HG03060 (cell line): ENCODE measurements around the gene ADGRL2.

Experiments
- ATAC-seq: cut with Tn5 transposase; IDR thresholded peaks from one replicate; pipeline ENCODE4 v1.9.1; 2021; ENCODE audit warnings: low read depth, moderate number of reproducible peaks; ENCODE audit not compliant: unreplicated experiment

The ADGRL2 gene

DNA sequence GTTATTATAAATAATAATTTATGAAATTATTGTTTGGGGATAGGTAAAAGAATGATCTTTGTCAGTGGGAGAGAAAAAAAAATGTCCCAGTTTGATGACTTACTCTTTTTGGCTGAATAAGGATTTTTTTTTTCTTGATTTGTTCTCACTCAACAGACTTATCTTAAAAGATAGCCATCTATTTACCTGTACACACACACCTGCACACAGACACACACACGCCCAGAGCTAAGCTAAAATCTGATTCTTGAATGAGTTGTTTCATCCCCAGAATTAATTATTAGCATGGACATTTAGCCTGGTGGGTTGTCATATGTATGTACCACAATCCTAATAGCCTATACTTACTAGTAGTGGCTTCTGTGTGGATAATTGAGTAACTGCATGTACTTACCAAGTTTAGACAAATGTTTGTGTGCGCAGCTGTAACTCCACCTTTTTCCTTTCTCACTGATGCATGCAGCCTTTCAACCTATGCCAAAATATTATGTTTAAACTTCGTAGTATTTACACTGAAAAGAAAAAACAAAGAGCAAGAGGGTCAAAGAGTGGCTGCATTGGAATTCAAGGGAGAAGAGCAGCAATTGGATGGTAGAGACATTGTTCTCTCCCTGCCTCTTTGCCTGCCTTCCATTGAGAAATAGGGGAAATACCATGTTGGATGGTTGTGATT, 174.3 kb downstream of the ADGRL2 start:
- ATAC-seq = no peak

DNA sequence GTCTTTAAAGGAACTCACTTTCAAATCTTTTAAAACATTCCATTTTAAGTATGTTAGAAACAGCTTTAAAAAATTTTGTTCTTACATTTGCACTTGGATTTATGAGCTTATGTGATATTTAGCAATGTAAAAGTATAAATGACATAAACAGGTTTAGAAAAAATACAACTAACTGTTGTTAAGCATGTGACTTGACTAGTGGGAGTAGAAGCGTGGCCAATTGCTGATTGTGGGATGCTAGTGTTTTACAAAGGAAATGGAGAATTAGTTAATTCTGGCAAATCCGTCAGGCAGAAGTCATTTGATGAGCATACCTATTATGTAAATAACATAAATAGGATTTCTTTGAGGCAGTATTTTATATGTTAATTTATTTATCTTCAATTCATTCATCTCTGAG, 175.8 kb downstream of the ADGRL2 start:
- no peak for ATAC-seq

DNA sequence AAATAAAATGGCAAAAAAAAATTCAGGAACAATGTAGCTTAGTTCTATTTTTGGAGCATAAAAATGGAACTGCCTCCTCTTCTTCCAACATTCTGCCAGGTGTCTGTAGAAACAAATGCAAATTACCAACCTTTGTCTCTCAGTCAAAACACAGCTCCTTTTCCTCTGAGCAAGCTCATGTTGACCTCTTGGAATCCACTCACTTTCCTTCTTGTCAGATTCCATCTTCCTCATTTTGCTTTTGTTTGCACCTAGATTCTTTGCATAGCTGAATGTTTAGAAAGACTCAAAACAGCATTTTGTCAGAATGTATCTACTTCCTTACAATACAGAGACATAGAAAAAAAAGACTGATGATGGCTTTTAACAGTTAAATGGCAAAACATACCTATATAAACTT, 178.2 kb downstream of the ADGRL2 start:
- ATAC-seq = no peak

DNA sequence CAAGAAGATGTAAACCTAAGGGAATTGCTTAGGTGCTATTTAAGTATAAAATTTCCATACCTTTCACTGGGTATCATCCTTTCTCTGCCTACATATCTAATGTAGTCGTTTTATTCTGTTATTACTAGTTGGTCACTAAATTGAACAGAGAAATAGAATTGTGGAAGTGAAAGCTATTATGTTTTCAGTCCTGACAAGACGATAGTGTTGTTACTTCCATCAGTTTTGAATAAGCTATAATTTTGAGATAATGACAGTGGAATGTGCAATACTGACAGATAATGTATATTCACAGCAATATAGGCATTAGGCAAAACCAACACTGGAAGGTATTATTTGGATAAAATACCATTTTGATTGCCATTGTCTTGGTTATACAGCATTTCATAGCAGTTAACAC, 181.8 kb downstream of the ADGRL2 start:
- ATAC-seq = no peak

DNA sequence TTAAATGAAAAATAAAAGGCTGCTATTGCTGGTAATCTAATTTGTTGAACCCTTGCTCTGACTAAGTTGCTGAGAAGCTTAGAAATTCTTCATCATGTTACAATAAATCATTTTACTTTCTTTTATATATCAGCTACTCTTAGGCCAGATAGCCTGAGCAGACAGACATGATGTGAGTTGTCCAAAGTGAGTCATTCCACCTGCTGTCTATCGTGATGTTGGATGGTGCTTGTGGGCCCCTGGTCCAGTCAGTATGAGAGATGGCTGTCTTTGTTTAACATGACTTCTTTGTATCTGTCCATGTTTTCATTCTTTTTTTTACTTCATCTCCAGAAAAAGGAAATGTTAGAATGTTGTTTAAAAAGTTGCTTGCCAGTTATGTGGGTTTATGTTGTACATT, 188.8 kb downstream of the ADGRL2 start:
- ATAC-seq = no peak

DNA sequence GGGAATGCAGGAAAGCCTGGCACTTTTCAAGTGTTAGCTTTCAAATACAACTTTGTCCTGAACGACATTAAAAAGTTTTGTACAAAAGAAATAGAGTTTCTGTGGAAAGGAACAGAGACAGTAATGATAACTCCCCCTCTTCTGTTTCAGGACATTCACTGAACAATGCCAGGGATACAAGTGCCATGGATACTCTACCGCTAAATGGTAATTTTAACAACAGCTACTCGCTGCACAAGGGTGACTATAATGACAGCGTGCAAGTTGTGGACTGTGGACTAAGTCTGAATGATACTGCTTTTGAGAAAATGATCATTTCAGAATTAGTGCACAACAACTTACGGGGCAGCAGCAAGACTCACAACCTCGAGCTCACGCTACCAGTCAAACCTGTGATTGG, 189.5 kb downstream of the ADGRL2 start:
- no peak for ATAC-seq

DNA sequence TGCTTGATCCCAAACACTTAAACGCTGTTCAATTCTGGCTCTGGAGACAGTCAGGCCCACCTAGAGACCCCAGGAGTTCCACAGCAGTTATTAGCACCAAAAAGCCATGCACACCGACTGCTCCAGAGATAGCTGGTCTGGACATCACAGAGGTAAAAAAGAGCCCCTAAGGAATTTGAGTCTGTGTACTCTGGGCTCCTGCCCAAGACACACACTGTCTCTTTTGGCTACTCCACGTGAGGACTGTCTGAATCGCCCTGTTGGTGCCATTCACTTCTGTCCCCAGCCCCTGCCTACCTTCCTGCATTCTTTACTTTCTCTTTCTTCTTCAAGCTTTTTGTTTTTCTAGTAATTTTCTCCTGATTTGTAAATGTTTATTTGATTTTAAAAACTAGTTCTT, 197.4 kb downstream of the ADGRL2 start:
- no peak for ATAC-seq

DNA sequence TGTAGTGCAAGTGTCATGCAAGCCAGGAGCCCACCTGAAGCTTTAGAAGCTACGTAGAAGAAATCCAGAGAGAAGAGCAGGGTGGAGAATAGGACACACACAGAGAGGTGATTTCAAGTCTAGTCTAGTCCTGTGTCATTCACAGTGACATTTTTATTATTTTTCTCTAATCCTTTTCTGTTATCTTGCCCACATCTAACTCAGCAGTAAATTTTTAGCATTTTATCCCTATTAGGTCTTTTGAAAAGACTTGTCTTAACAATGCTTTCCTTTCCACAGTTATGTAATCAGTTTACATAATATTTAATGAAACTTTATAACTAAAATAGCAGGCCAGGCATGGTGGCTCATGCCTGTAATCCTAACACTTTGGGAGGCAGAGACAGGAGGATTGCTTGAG, 198.6 kb downstream of the ADGRL2 start:
- ATAC-seq = no peak

DNA sequence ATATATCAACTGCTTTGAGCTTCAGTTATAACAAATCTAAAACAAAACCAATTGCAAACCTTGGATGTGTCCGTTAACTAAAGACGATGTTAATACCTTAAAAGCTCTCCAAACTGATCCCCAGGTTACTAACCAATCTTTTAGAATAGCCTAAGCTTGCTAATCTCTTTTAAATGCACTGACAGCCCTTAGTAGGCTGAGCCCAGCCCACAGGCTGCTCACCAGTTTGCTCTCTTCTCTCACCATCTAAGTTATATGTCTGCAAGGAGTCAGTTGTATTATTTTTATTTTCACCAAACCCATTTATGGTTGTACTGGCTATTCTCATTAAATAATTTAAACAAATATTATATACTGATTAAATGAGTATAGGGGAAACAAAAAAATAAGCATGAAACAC, 199.5 kb downstream of the ADGRL2 start:
- no peak for ATAC-seq

DNA sequence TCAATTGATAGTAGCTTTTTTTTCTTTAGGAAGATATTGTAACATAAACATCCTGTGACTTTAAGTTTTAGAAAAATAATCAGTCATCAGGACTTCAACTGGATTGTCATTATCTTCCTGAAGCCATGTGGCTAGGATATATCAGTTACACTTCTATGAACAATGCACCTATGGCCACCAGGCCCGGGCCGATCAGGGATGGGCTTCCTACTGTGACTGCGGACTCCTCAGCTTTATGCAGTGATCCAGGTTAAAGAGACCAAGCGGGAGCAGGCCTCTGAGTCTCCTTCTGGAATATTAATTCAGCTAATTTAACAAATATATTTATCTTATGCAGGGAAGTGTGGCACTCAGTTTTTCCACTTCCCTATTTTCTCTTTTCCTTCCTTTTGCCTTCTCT, 200.6 kb downstream of the ADGRL2 start:
- no peak for ATAC-seq

DNA sequence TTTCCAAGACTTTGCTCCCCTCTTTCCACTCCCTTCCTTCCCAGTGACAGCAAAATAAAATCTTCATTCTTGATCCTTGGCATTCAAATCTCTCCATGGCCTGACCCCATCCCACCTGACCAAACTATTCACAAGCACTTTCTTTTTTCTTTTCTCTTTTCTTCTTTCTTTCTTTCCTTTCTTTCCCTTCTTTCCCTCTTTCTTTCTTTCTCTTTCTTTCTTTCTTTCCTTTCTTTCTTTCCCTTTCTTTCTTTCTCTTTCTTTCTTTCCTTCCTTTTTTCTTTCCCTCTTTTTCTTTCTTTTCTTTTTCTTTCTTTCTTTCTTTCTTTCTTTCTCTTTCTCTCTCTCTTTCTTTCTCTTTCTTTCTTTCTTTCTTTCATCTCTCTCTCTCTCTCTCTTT, 207.1 kb downstream of the ADGRL2 start:
- ATAC-seq = no peak

DNA sequence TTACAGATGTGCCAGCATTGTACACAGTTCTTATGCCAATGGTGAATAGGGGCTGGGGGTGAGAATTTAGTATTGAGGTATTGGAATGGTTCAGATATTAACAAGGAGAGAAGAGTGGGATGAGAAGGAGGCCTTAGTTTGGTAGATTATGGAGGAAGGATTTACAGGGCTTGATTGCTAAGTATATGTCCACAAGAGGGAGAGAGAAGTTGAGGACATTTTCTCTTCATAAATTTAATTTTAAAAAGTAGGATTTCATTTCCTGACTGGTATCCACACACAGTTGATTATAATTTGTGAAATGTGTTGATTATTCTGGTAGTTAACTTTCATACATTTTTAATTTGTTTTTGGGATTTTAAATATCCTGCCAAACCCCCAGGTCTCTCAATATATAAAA, 213.0 kb downstream of the ADGRL2 start:
- no peak for ATAC-seq

DNA sequence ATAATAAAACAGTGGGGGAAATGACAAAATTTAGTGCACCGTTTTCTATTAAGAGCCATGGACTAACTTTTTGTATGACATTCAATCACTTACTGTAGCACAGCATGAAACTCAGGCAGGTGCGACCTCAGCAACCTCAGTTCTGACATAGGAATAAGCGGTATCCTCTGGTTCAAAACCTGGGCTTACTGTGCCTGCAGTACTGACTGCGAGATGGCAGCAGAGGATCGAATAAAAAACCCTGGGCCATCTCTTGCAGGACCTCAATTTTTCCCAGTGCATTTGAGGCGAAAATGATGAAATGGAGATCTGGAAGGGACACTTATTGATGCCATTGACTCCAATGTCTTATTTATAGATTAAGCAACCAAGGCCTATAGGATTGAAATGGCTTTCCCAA, 214.7 kb downstream of the ADGRL2 start:
- ATAC-seq = no peak

DNA sequence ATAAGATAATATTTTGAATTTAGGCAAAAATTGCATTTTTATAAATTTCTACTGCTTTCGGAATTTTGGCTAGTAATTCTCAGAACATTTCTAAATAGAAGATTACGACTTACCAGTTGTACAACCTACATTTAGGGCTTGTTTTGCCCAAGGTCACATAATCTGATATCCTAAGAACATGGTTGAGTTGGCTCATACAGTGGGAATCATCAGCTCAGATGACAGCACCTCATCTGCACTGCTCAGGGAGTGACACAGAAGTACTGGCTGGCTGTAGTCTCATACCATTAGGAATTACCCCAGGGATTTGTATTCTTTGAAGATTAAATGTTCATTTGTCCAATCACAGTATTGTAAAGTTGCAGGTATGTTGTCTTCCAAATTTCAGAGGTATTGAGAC, 217.6 kb downstream of the ADGRL2 start:
- no peak for ATAC-seq

DNA sequence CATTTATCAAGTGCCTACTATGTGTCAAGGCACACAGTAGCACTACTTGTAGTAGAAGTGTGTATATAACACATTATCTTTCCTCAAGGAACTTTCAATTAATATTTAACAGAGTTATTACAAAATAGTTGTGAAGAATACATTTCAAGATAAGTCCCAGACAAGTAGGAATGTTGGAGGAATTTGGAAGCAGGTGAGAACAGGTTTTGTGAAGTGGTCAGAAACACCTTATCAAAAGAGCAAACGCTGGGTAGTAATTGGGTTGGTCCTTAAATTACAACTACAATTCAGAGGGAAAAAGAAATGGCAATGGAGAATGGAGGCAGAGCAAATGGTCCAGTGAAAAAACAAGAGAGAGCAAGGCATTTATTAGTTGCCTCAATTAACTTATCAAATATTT, 218.8 kb downstream of the ADGRL2 start:
- ATAC-seq = no peak

DNA sequence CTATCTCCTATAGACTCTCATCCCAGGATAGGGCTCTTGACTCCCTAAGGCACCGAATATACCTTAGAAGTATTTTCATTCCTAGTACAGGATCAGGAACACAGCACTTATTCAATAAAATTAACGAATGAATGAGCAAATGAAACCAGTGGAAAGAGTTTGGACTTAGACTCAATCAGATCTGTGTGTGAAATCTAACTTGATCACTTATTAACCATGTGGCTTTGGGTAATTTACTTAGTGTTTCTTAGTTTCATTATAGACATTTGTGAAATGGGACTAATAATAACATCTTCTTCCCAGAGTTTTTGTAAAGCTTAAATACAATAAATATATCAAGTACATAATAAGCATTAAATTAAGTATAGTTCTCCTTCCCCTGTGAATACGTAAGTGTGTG, 230.1 kb downstream of the ADGRL2 start:
- no peak for ATAC-seq

DNA sequence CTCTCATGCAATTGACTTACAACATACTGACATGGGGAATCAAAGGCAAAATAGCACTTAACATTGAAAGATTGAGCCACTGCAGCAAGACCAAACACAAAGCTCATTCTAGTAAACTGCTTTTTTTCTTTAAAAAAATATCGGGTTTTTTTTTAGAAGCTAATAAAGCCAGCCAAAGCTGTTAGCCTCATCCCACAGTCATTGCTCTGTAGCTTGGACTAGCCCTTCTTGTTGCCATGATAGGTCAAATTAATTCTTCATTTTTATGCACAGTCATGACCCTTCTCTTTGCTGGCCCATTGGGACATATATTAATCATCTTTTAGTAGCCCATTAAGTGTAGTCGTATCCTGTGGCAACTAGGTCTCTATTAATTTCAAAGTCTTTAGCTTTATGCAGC, 231.3 kb downstream of the ADGRL2 start:
- ATAC-seq = no peak

DNA sequence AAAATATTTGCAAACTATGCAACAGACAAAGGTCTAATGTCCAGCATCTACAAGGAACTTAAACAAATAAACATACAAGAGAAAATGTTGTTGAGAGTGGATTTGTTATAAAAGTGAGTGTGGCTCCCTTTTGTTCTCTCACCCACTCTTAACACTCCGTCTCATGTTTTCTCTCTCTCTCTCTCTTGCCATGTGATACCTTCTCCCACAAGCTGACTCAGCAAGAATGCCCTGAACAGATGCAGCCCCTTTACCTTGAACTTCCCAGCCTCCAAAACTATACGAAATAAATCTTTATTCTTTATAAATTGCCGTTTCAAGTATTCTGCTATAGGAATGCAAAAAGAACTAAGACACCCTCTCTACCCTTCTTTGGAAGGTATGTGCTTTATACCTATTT, 234.1 kb downstream of the ADGRL2 start:
- ATAC-seq = no peak
